ENCODE measurements around the gene TAF11.

The TAF11 gene

DNA sequence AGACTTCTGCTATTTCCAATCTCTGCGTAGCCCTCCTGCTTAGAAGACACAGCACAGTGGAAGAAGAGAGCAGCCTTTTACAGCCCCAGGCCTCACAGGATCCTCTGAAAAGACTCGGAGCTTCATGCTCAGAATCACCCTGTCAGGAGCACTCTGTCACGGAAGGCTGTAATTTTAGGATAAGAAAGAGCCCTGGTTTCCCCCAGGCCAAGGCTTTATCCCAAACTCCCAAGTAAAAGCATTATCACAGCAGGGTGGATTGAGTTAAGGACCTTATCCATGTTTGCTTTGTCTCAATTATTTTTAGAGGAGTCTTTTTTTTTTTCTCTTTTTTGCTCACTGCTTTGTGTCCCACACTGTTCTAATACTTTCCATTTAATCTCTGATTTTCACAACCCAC is 40.4 kb upstream of the TAF11 start:
- no peak for TF ChIP-seq CTCF (IDR thresholded peaks at IDR 0.05; ENCODE audit: low read length)
- TF ChIP-seq EZH2 (IDR thresholded peaks at IDR 0.05; ENCODE audit: borderline replicate concordance, low read length) = no peak
- Histone ChIP-seq H3K36me3 (ENCODE audit: insufficient read depth, low read length) (no peaks in the 10 kb centered on the region), H3K79me2 (ENCODE audit: insufficient read depth, low read length) (no peaks in the 10 kb centered on the region), H3K27me3 (ENCODE audit: insufficient read depth, low read length) (no peaks in the 10 kb centered on the region), H3F3A (ENCODE audit: insufficient read depth, low read length) (no peaks in the 10 kb centered on the region), H3K4me3 (ENCODE audit: low read depth, low read length, poor library complexity, severe bottlenecking) (no peak overlapping the region), H3K4me1 (ENCODE audit: insufficient read depth, low read length, severe bottlenecking) (no peaks in the 10 kb centered on the region), H2AFZ (ENCODE audit: low read length) (no peak overlapping the region), H3K27ac (ENCODE audit: low read depth, low read length, poor library complexity, severe bottlenecking) (no peak overlapping the region), H3K9me2 (ENCODE audit: low read depth, low read length) (no peaks in the 10 kb centered on the region), H3K9ac (ENCODE audit: low read length) (no peak overlapping the region), H4K20me1 (ENCODE audit: insufficient read depth, low read length) (no peaks in the 10 kb centered on the region; the same call in 1 of the 2 replicates), H3K4me2 (ENCODE audit: low read length) (no peak overlapping the region), H3K9me3 (ENCODE audit: low read length) (no peaks in the 10 kb centered on the region)

DNA sequence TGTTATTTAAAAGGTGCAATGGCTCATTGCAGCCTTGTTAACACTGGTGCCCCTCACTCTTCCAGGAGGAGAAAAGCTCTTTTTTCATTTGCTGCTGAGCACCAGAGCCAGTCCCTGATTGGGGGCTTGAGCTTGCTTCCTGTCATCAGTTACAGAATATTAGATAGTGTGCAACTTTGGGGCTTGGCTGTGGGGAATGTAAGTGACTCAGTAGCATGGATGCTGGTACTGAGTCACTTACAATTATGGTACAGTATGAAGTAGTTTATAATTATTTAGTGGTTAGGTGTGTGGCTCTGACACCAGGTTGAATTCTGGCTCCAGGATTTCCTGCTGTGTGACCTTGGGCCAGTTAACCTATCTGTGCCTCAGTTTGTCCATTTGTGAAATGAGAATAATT is 38.8 kb upstream of the TAF11 start:
- Histone ChIP-seq H3K9ac (ENCODE audit: low read length) (no peak overlapping the region), H3K4me1 (ENCODE audit: insufficient read depth, low read length, severe bottlenecking) (no peaks in the 10 kb centered on the region), H2AFZ (ENCODE audit: low read length) (no peak overlapping the region), H3K4me3 (ENCODE audit: low read depth, low read length, poor library complexity, severe bottlenecking) (no peak overlapping the region), H3K27ac (ENCODE audit: low read depth, low read length, poor library complexity, severe bottlenecking) (no peak overlapping the region), H3K79me2 (ENCODE audit: insufficient read depth, low read length) (no peaks in the 10 kb centered on the region), H3K9me3 (ENCODE audit: low read length) (no peaks in the 10 kb centered on the region), H3F3A (ENCODE audit: insufficient read depth, low read length) (no peaks in the 10 kb centered on the region), H3K36me3 (ENCODE audit: insufficient read depth, low read length) (no peaks in the 10 kb centered on the region), H3K27me3 (ENCODE audit: insufficient read depth, low read length) (no peaks in the 10 kb centered on the region), H3K9me2 (ENCODE audit: low read depth, low read length) (no peaks in the 10 kb centered on the region), H4K20me1 (ENCODE audit: insufficient read depth, low read length) (no peaks in the 10 kb centered on the region; the same call in 1 of the 2 replicates), H3K4me2 (ENCODE audit: low read length) (no peak overlapping the region)
- TF ChIP-seq EZH2 (IDR thresholded peaks at IDR 0.05; ENCODE audit: borderline replicate concordance, low read length) (no peak), CTCF (IDR thresholded peaks at IDR 0.05; ENCODE audit: low read length) (no peak)

DNA sequence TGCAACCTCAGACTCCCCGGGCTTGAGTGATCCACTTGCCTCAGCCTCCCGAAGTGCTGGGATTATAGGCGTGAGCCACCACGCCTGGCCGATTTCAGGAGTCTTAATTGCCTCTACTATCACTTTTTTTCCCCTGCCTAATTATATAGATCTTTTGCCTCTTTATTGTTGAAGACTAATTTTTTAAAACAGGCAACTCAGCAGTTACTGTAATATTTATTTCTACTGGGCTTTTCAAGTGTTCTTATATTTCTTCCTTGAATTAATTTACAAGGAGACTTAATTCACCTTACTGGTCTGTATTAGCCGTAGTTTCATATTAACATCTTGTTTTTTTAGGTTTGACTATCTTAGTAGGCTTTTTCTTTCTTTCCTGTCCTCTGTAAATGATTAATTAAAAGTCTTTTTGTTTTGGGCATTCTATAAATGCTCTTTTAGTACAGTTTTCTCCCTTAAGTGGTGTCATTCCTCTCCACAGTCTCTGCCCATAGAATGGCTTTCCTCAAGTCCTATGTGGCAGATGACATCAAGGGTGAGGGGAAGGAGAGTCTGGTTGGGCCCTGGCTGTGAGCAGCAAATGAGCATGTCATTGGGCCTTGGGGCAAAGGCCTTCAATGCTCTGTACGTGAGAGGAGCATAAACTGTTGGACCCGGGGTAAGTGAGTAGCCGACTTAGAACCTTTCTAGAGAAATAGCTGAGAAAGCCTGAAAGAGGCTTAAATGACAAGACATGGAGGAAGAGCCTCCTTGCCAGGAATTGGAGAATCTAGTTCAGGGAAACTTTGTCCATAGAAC is 37.2 kb upstream of the TAF11 start:
- Histone ChIP-seq H3K79me2 (ENCODE audit: insufficient read depth, low read length) (no peaks in the 10 kb centered on the region), H3K27ac (ENCODE audit: low read depth, low read length, poor library complexity, severe bottlenecking) (no peak overlapping the region), H3K36me3 (ENCODE audit: insufficient read depth, low read length) (no peaks in the 10 kb centered on the region), H3K9me3 (ENCODE audit: low read length) (no peaks in the 10 kb centered on the region), H3K4me1 (ENCODE audit: insufficient read depth, low read length, severe bottlenecking) (no peaks in the 10 kb centered on the region), H3K27me3 (ENCODE audit: insufficient read depth, low read length) (no peaks in the 10 kb centered on the region), H4K20me1 (ENCODE audit: insufficient read depth, low read length) (no peaks in the 10 kb centered on the region; the same call in 1 of the 2 replicates), H3K4me2 (ENCODE audit: low read length) (no peak overlapping the region), H2AFZ (ENCODE audit: low read length) (no peak overlapping the region), H3F3A (ENCODE audit: insufficient read depth, low read length) (no peaks in the 10 kb centered on the region), H3K4me3 (ENCODE audit: low read depth, low read length, poor library complexity, severe bottlenecking) (no peak overlapping the region), H3K9me2 (ENCODE audit: low read depth, low read length) (no peaks in the 10 kb centered on the region), H3K9ac (ENCODE audit: low read length) (no peak overlapping the region)
- TF ChIP-seq CTCF (IDR thresholded peaks at IDR 0.05; ENCODE audit: low read length) (no peak), EZH2 (IDR thresholded peaks at IDR 0.05; ENCODE audit: borderline replicate concordance, low read length) (no peak)
